ENCODE data around the gene AATK.

DNA sequence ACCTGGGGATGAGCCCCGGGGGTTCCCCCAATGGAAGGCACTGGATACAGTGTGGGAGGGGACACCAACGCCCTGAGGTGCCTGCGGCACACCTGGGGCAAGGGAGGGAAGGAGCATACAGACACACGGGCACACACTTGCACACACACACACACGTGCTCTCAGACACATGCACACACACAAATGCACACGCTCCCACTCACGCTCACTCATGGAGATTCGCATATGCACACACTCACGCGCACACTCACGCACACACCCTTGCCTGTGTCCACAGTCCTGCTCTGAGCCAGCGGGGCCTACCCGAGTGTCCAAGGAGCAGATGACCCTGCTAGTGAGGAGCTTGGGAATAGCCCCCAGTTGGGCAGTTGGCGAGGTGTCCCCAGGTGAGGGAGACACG, 17.4 kb downstream of the AATK start:
- TF ChIP-seq, protein P1, sequence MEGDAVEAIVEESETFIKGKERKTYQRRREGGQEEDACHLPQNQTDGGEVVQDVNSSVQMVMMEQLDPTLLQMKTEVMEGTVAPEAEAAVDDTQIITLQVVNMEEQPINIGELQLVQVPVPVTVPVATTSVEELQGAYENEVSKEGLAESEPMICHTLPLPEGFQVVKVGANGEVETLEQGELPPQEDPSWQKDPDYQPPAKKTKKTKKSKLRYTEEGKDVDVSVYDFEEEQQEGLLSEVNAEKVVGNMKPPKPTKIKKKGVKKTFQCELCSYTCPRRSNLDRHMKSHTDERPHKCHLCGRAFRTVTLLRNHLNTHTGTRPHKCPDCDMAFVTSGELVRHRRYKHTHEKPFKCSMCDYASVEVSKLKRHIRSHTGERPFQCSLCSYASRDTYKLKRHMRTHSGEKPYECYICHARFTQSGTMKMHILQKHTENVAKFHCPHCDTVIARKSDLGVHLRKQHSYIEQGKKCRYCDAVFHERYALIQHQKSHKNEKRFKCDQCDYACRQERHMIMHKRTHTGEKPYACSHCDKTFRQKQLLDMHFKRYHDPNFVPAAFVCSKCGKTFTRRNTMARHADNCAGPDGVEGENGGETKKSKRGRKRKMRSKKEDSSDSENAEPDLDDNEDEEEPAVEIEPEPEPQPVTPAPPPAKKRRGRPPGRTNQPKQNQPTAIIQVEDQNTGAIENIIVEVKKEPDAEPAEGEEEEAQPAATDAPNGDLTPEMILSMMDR (IDR thresholded peaks at IDR 0.05): no peak
- TF ChIP-seq EP300 (IDR thresholded peaks at IDR 0.05): no peak
- TF ChIP-seq POLR2A (IDR thresholded peaks at IDR 0.05): no peak
- no peak for TF ChIP-seq POLR2AphosphoS5 (IDR thresholded peaks at IDR 0.05)

Data from upper lobe of left lung (tissue), 4 donors.